Measurements from ENCODE around the gene DNMT1.
"Not testable (repeated sequence)": the region's sequence is repeated elsewhere in the genome, so short reads cannot be mapped to it uniquely, and the experiment has no call there.

The DNMT1 gene

DNA sequence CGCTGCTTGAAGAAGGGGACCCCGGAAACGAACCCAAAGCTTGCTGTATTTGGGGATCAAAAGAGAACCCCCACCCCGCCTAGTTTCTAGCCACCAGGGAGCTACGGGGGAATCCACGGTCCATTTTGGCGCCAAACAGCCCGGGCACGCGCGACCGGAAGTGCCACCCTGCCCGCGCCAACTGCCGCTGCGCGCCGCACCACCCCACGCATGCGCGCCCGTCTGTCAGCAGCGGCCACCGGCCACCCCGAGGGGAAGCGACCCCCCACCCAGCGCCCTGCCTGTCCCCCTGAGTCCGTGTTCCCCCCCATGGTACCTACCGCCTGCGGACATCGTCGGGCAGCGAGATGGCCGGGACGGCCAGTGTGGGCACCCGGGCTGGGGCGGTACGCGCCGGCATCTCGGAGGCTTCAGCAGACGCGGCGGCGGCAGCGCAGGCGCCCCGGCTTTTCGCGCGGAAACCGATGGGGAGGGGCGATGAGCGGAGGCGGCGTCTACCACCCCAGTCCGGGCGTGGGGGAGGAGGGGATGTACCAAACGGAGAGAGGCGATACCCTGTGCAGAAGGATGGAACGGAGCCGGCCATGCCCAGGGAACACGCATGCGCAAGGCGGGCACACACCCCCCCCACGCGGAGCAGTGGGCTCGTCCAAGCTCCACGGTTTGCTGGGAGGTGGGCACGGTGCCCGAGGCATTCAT lies at the start of gene DNMT1:
Gene DNMT1, minus strand, starts transcription at position 454 of the 699 bp plus-strand sequence. Its CDS starts 54 bp downstream, at position 400.
- H3K27ac ChIP-seq: peak within 1 kb of the TSS; percentile 41 to 93 (median 83)
- H3K4me3 ChIP-seq: peak within 1 kb of the TSS; percentile 68 to 85 (median 78)

DNA sequence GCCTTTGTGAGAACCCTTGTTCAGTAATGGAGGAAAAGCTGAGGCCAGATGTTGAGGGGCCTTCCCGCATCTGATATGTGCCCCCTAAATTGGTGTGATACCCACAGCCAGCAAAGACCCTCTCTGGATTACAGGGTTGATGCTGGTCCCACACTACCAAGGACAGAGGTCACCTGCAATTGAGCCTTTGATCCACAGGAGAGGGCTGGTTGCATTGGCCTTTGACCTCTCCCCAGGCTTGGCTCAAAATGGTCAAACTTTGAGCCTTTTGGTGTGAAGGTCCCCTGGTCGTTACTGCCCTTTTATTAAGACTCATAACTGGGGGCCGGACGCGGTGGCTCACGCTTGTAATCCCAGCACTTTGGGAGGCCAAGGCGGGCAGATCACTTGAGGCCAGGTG lies 48.9 kb upstream of the DNMT1 start:
- no peak overlapping the region for H3K27ac ChIP-seq
- no peak overlapping the region for H3K4me3 ChIP-seq

DNA sequence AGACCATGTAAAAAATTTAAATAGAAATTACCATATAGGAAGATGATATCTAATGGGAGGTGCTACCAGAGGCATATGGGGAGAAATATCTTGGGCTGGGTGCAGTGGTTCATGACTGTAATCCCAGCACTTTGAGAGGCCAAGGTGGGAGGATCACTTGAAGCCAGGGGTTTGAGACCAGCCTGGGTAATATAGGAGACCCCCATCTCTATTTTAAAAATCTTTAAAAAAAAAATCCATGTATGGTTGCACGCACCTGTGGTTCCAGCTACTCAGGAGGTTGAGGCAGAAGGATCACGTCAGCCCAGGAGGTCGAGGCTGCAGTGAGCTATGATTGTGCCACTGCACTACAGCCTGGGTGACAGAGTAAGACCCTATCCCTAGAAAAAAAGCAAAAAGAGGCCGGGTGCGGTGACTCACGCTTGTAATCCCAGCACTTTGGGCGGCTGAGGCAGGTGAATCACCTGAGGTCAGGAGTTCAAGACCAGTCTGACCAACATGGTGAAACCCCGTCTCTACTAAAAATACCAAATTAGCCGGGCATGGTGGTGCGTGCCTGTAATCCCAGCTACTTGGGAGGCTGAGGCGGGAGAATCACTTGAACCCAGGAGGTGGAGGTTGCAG lies 47.2 kb upstream of the DNMT1 start:
- not testable (repeated sequence) for H3K4me3 ChIP-seq, H3K27ac ChIP-seq

DNA sequence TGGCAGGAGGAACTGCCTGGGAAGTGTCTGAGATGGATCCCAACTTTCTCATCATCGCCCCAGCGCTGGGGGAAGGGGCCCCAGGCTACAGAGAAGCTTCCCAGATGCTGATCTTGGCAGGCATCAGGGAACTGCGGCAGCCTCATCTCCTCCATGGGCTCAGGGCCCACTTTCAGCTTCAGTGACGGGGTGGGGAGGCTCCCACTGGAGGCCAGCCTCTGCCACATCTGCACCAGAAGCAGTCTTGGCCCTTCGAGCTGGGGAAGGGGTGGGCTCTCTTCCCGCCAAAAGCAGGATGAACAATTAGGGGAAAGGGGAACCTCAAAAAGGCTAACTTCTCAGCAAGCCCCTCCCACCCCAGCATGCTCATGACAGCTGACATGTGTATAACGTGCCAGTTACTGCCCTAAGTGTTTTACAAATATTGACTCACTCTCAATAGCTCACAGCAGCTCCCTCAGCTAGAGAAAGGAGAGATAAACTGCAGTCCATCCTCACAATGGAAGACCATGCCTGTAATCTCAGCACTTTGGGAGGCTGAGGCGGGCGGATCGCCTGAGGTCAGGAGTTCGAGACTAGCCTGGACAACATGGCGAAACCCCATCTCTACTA lies 43.5 kb upstream of the DNMT1 start:
- Histone ChIP-seq H3K27ac (peak overlapping the region in 13 of 21 experiments; percentile 16 to 71 (median 46)), H3K4me3 (no peak overlapping the region)

DNA sequence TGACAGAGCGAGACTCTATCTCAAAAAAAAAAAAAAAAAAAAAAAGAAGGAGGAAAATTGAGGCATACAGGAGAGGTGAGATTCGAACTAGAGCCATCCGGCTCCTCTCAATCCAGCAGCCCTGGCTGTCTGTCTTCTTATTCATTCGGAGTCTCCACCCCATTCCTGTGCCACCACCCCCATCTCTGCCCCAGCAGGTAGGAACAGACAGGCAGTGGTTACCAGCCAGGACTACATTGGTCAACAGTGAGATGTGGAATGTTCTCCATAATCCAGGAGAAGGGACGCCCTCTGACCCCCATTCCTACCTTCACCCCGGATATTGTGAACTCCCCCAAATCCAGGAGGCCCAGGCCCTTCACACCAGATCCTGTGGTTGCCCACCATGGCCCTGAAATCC lies 42.9 kb upstream of the DNMT1 start:
- no peak overlapping the region for H3K4me3 ChIP-seq
- H3K27ac ChIP-seq: peak overlapping the region in 12 of 21 experiments; percentile 21 to 71 (median 47)

DNA sequence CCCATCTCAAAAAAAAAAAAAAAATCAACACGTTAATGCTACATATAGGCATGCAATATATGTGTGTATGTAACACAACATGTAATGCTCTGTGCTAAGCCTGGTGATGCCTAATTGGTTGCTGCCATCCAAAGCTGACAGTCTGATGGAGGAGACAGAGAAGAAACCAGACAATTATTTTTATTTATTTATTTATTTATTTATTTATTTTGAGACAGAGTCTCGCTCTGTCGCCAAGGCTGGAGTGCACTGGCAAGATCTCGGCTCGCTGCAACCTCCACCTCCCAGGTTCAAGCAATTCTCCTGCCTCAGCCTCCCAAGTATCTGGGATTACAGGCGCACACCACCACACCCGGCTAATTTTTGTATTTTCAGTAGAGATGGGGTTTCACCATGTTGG lies 40.7 kb upstream of the DNMT1 start:
- peak overlapping the region in 16 of 21 experiments; percentile 37 to 93 (median 72) for H3K27ac ChIP-seq
- H3K4me3 ChIP-seq: not testable (repeated sequence)

DNA sequence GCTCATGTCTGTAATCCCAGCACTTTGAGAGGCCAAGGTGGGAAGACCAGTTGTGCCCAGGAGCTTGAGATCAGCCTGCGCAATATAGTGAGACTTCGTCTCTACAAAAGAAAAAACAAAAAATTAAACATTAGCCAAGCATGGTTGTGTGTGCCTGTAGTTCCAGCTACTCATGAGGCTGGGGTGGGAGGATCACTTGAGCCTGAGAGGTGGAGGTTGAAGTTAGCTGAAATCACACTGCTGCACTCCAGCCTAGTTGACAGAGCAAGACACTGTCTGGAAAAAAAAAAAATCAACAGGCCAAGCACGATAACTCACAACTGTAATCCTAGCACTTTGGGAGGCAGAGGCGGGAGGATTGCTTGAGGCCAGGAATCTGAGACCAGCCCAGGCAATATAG lies 40.2 kb upstream of the DNMT1 start:
- Histone ChIP-seq H3K4me3 (no peak overlapping the region), H3K27ac (peak overlapping the region in 3 of 21 experiments; percentile 88 to 93 (median 92))

DNA sequence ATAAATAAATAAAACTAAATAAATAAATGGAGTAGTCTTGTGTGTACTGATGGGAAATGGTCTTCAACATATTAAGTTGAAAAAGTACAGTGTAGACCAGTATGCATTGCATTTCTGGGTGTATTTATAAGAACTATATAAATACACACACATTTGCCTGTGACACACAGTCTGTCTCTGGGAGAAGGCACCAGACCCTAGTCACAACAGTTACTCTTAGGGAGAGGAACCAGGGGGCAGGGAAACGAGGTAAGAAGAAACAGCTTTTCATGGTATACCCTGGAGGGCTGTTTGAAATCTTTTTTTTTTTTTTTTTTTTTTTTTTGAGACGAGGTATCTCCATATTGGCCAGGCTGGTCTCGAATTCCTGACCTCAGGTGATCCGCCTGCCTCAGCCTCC lies 39.2 kb upstream of the DNMT1 start:
- Histone ChIP-seq H3K27ac (no peak overlapping the region), H3K4me3 (no peak overlapping the region)

DNA sequence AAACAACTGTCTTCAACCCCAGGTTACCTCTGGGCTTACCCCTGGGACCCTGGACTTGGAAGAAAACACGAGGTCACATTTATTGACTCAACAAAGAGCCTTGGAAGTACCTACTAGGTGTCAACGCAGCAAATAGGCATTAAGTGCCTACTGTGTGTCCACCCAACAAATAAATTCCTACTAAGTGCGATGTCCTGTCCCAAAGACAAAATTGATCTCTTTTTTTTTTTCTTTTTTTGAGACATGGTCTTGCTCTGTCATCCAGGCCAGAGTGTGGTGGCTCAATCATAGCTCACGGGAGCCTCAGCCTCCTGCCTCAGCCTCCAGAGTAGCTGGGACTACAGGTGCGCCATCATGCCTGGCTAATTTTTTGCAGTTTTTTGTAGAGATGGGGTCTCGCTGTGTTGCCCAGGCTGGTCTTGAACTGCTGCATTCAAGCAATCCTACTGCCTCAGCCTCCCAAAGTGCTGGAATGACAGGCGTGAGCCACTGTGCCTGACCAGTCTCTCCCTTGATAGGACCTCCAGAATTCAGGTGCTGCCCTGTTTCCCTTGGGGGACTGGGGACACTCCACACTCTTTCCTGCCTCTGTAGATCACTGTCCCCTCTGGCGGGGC lies 37.0 kb upstream of the DNMT1 start:
- Histone ChIP-seq H3K27ac (peak overlapping the region in 19 of 21 experiments; percentile 82 to 98 (median 94)), H3K4me3 (peak overlapping the region; percentile 67 to 93 (median 79))

DNA sequence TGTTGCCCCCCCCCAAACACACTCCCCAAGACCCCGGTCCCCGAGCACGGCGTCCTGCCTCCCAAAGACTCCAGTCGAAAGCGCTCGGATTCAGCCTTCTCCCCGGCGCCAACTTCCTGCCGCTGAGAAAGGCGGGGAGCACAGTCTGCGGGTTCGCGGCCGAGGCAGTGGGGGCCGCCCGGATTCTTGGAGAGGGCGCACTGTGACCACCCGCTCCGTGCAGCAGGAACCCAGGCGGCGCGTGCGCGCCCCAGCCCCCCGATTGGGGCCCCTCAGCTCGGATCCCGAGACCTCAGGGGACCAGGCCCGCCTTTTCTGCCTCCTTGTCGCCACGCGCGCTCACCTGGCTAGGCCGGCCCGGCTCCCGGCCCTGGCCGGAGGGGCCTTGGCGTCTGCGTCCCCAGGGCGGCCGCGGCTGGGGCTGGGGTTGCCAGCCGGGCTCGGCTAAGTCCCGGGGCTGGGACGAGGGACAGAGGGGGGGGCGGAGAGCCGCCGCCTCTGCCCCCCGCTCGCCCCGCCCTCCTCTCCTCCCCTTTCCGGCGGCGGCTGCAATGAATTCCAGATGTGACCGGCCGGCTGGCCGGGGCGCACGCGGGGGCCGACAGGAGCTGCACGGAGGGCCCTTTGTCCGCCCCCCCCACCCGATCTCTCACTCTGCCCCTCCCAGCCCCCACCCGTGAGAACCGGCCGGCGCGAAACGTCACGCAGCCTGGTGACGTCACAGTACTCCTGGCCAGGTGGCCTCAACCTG lies 36.3 kb upstream of the DNMT1 start, which contains the start of gene S1PR2:
Gene S1PR2, minus strand, starts transcription at position 471 of the 751 bp plus-strand sequence. CDS start 6,426 bp downstream, outside the sequence.
- Histone ChIP-seq H3K27ac (peak within 1 kb of the TSS; percentile 82 to 98 (median 94)), H3K4me3 (peak within 1 kb of the TSS; percentile 67 to 93 (median 79))

DNA sequence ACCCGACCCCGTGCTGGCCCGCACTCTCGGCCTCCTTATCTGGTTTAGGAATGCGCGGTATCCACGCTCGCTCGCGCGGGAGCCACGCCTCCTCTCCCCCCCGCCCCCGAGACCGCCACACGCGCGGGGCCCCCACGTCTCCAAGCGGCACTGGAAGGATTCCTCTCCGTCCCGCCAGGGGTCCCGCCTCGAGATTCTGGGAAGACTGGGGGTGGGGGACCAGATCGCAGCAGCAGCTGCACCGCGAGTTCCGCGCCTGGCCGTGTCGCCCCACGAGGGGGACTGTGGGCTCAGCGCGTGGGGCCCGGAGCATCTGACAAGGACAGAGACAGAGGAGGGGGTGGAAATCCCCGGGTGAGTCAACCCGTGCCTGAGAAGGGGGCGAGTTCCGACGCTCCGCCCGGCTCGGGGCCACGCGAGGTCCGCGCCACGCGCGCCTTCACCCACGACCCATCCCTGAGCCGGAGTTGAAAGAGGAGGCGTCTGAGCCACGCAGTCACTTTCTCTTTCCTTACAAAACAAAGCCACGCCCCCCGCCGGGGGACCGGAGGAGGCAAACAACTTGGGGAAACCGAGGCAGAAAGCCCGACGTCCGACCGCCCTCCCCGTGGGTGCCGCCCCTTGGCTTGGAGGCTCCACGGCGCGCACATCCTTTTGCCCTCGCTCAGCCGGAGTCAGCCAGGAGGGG lies 35.6 kb upstream of the DNMT1 start:
- peak overlapping the region; percentile 67 to 93 (median 79) for H3K4me3 ChIP-seq
- H3K27ac ChIP-seq: peak overlapping the region; percentile 82 to 98 (median 94)

DNA sequence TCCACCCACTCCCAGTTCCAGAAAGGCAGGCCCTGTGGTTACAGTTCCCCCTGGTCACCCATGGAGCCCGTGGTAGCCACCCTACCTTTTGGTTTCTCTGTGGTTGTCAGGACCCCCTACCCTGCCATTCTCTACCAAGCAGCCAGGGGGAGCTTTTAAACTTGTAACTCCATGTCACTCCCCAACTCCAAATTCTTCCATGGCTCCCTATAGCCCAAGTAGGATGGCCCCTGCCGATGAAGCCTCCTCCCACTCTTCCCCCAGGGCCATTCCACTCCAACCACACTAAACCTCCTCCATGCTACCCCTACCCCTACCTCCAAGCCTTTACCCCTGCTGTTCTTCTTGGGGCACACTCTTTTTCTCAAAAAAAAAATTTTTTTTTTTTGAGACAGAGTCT lies 34.2 kb upstream of the DNMT1 start:
- H3K27ac ChIP-seq: peak overlapping the region in 13 of 21 experiments; percentile 27 to 98 (median 94)
- no peak overlapping the region for H3K4me3 ChIP-seq

DNA sequence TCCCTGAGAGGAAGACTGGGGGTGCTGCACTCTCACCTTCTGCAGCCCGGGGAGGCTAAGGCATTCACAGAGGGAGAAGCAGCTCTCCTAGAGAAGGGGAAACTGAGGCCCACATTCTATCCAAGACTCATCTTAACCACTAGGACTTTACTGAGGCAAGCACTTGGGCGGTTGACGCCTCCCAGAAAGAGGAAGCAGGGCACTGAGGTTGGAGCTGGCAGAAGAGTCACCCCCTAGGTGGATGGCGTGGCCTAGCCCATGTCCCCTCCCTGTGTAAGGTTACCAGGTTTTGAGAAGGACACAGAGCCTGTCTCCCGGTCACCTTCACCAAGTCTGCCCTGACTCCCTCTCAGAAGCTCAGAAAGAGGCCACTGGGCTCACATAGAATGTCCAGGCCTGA lies 33.6 kb upstream of the DNMT1 start:
- no peak overlapping the region for H3K4me3 ChIP-seq
- H3K27ac ChIP-seq: peak overlapping the region in 13 of 21 experiments; percentile 27 to 98 (median 94)

DNA sequence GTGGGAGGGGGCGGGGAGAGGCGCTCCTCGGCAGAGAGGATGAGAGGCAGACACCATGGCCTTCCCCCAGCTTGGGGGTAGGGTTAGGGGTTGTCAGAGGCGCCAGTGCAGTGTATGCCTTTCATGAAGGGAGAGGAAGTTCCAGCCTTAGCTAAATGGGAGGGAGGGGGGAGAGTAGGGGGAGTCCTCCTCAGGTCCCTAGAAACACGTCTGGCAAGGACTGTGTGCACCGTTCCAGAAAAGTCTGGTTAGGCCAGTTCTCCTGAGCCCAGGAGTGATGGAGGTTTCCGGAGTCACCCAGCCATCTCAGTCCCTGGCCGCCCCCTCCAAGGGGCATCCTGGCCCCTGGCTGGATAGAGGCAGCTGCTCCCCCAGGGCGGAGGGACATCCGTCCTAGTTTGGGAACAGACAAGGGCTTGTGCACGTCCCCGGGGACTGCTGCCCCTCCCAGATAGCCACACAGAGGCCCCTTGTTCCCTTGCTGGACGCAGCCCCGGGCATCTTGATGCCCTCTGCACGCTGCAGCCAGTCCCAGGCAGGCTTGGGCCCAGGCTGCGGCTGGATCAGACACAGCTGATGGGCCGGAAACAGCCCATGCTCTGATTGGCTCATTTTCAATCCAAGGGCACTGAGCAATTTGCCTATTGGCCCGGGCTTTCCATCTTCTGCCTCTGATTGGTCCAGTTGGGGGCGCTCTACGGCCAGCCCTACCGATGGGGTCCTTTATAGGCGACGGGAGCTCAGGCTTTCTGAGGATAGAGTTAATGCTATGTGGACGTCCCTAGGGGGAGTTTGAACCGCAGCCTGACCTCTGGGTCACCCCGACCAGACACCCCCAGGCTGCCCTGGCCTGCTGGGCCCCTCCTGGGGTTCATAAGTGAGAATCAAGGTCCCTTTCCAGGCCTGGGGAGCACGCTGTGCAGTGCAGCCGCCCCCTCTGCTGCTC lies 32.5 kb upstream of the DNMT1 start:
- H3K4me3 ChIP-seq: no peak overlapping the region
- H3K27ac ChIP-seq: peak overlapping the region in 19 of 21 experiments; percentile 14 to 86 (median 55)

DNA sequence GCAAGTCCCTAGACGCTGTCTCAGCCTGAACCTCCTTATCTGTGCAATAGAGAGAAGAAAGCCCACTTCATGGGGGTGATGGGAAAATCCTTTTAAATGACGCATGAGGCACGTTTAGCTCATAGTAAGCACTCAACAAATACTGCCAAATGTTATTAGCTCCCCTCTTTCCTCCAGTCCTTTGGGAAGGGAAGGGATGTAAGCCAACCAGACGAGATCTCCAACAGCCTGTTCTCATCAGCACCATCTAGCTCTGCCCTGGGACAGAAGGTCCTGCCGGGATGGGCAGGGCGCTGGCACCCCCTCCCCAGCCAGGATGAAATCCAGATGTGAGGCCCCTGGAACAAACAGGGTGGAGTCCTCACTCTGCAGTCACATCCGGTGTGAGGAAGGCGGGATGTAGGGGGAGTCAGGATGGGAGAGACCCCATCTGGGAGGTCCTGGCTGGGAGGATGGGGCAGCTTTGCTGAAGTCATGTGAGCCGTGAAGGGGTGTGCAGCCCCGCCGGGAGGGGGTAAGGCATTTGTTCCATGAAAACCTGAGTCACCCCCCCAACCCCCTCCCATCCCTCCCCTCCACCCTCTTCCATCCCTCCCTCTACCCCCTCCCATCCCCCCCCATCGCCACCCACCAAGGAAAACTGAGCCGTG lies 31.7 kb upstream of the DNMT1 start:
- peak overlapping the region in 19 of 21 experiments; percentile 14 to 86 (median 55) for H3K27ac ChIP-seq
- H3K4me3 ChIP-seq: no peak overlapping the region

DNA sequence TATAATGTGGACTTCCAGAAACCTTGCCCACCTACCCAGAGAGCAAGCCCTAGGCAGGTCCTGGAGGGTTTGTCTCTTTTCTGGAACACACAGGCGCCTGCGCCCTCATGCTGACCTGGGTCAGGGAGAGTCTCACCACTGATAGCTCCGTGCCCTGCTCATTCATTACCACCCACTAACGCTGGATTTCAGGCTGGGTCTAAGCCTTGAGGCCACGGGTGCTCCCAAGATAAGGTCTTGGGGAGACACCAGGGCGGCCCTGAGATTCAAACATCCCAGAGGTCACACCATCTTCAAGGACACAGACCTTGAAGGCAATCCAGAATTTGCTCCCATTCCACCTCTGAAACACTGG lies 31.2 kb upstream of the DNMT1 start:
- Histone ChIP-seq H3K27ac (peak overlapping the region in 14 of 21 experiments; percentile 5 to 86 (median 54)), H3K4me3 (no peak overlapping the region)

DNA sequence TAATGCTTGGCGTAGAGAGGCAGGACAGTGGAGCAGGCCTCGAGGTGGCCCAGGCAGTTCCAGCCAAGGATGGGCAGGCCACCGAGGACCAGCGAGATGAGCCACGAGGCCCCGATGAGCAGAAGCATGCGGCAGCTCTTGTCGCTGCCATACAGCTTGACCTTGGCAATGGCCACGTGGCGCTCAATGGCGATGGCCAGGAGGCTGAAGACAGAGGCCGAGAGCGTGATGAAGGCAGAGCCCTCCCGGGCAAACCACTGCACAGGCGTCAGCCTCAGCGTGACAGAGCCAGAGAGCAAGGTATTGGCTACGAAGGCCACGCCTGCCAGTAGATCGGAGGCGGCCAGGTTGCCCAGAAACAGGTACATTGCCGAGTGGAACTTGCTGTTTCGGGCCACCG lies 29.6 kb upstream of the DNMT1 start:
- Histone ChIP-seq H3K4me3 (no peak overlapping the region), H3K27ac (no peak overlapping the region)

Measured in skin epidermis (tissue), 12 donors.